ENCODE measurements around the gene CATSPERZ. TPM values are rescaled to one million over a fixed set of nuclear protein-coding genes. Genes with fewer than 3 reads are reported as not detected.
A peak's percentile ranks its signal among the peaks of the same experiment; 100 is the strongest.

CATSPERZ gene
- total and polyA plus RNA-seq, 2 of the 13 experiments (the other 11 are each of a cell fraction or from before 2014, with no cell fraction given), result 0.22 to 0.48 TPM

GRCh38 chr11:64251016-64251752 lies 49.0 kb upstream of the CATSPERZ start, which contains the start of gene PLCB3 (continued):
- TF ChIP-seq ZBTB26 (CRISPR knock-in tag; IDR thresholded peaks at IDR 0.05; ENCODE audit: borderline replicate concordance), result 0 out of 2 replicates have a peak, but pooled peaks have one; percentile 9
- peak; percentile 48; the same call in 1 of the 2 replicates for TF ChIP-seq RAD21 (CRISPR knock-in tag; IDR thresholded peaks at IDR 0.05)
- no peak for TF ChIP-seq ZNF12 (CRISPR knock-in tag; IDR thresholded peaks at IDR 0.05)
- TF ChIP-seq ELF1 (CRISPR knock-in tag; IDR thresholded peaks at IDR 0.05), result no peak
- TF ChIP-seq ZNF124 (CRISPR knock-in tag; IDR thresholded peaks at IDR 0.05), result no peak
- peak; percentile 24; the same call in 1 of the 2 replicates for TF ChIP-seq TAF1 (CRISPR knock-in tag; IDR thresholded peaks at IDR 0.05)
- no peak for TF ChIP-seq ZNF225 (CRISPR knock-in tag; IDR thresholded peaks at IDR 0.05)
- no peak for TF ChIP-seq PHF21A (CRISPR knock-in tag; IDR thresholded peaks at IDR 0.05)
- TF ChIP-seq HOXA7 (CRISPR knock-in tag; IDR thresholded peaks at IDR 0.05), result no peak
- no peak for TF ChIP-seq LCORL (IDR thresholded peaks at IDR 0.05)
- TF ChIP-seq LCORL (CRISPR knock-in tag; IDR thresholded peaks at IDR 0.05), result 0 out of 2 replicates have a peak, but pooled peaks have one; percentile 21
- TF ChIP-seq CHD2 (IDR thresholded peaks at IDR 0.05; ENCODE audit: low read depth, low read length), result no peak
- TF ChIP-seq GLI4 (CRISPR knock-in tag; IDR thresholded peaks at IDR 0.05; ENCODE audit: borderline replicate concordance), result no peak
- TF ChIP-seq PLRG1 (conservative IDR thresholded peaks at IDR 0.05), result no peak
- no peak for TF ChIP-seq HOXD1 (CRISPR knock-in tag; IDR thresholded peaks at IDR 0.05)
- no peak for TF ChIP-seq ZNF737 (CRISPR knock-in tag; IDR thresholded peaks at IDR 0.05; ENCODE audit: borderline replicate concordance)
- TF ChIP-seq ZNF180 (CRISPR knock-in tag; IDR thresholded peaks at IDR 0.05; ENCODE audit: borderline replicate concordance, low read depth), result no peak
- TF ChIP-seq ZFY (CRISPR knock-in tag; IDR thresholded peaks at IDR 0.05), result peak; percentile 62
- TF ChIP-seq ZNF766 (CRISPR knock-in tag; IDR thresholded peaks at IDR 0.05; ENCODE audit: borderline replicate concordance), result no peak
- TF ChIP-seq ZNF234 (CRISPR knock-in tag; conservative IDR thresholded peaks at IDR 0.05), result no peak
- TF ChIP-seq RFX5 (IDR thresholded peaks at IDR 0.05; ENCODE audit: low read depth, low read length), result no peak
- TF ChIP-seq ASH2L (IDR thresholded peaks at IDR 0.05; ENCODE audit: insufficient read length, low read depth, low read length), result no peak
- TF ChIP-seq NFATC3 (CRISPR knock-in tag; IDR thresholded peaks at IDR 0.05), result no peak
- TF ChIP-seq RARG (CRISPR knock-in tag; IDR thresholded peaks at IDR 0.05; ENCODE audit: low read depth), result no peak
- TF ChIP-seq SNAPC4 (CRISPR knock-in tag; IDR thresholded peaks at IDR 0.05), result no peak
- TF ChIP-seq AGO1 (IDR thresholded peaks at IDR 0.05; ENCODE audit: low read depth, low read length, poor library complexity, severe bottlenecking), result peak; percentile 5
- TF ChIP-seq ZNF337 (CRISPR knock-in tag; IDR thresholded peaks at IDR 0.05; ENCODE audit: borderline replicate concordance, low read depth), result no peak

Measured in HepG2 (cell line).